Stimulated activated CD4-positive, alpha-beta T cell treated with anti-CD3 and anti-CD28 coated beads, Interleukin-1b, Interleukin-23, amount 100 ng/mL, for 48 hours (primary cell): ENCODE measurements around the gene GOLM1.

Experiments
- DNase-seq: peaks from one replicate; pipeline ENCODE4 v3.0.0-alpha.2; 2020

The GOLM1 gene

DNA sequence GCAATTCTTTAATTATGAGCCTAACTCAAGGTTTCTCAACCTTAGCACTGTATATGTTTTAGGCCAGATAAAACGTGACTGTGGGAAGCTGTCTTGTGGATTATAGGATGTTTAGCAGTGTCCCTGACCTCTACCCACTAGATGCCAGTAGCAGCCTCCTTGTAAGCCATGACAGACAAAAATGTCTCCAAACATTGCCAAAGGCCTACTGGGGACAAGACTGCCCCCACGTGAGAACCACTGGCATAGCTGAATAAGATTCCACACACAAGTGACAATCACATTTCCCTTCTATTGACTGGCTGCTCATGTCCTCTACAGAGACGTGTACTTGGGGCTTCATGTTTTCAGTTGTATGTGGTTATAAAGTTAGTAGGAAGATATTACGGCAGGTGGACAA, 55.4 kb downstream of the GOLM1 start:
- DNase-seq, result no peak

DNA sequence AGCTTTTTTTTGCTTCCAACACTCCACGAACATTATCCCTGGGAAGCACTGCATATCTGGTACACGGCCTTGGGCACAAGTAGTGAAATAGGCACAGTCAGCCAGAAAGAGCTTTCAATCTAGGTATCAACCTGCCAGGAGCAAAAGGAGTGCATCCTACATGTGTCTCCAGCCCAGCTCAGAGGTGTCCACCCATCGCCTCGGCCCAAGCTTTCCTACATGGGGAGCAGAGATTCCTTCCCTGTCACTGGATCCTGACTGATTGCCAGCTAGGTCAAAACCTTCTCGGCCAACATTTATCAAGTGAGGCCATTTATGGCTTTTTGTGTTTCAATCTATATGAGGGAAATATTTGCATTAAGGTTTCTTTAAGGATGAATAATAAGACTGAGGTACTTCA, 55.8 kb downstream of the GOLM1 start:
- DNase-seq, result no peak

DNA sequence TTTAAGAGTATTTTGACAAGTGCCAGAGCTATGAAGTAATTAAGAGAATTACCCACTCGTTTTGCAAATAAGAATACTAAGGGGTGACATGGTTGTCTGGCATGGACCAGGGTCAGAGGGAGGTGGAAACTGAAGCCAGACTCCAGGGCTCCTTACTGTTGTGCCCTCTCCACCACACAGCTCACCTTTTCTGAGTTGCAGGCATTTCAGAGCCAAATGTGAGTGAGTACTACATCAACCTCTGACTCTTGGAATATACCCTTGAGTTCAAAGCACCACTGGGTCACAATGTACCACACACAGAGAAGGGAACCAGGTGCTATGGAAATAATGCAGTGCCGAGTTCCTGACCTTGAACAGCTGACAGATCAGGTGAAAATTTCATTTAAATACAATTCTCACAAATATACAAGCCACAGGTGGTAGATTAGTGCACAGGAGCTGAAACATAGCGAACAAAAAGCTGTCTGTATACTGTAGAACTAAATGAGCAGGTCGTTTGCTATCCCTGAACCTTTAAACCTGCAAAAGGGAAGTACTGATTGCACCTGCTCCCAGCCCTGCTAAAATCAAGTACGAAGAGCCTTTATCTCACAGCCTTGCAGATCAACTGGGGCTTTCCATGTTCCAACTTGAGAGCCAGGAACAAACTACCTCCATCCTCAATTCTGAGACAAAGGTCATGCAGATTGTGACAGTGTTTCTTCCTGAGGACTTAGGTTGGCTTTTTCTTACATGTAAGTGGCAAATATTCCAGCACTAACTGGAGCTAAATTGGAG, 57.0 kb downstream of the GOLM1 start:
- no peak for DNase-seq

DNA sequence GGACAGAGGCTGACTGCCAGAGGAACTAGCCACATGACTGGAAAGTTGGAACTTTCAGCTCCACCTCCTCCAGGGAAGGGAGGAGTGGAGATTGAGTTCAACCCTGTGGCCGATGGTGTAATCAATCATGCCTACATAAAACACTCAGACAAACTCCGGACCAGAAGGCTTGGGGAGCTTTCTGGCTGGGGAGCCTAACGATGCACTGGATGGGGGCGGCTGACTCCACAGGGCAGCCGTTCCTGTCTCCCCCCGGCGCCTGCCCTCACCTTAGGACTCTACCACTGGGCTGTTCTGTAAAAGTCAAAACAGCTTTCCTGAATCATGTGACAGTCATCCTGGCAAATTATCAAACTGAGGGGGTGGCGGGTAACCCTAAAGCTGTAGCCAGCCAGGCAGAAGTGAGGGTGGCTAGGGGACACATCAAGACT, 58.0 kb downstream of the GOLM1 start:
- DNase-seq, result no peak

DNA sequence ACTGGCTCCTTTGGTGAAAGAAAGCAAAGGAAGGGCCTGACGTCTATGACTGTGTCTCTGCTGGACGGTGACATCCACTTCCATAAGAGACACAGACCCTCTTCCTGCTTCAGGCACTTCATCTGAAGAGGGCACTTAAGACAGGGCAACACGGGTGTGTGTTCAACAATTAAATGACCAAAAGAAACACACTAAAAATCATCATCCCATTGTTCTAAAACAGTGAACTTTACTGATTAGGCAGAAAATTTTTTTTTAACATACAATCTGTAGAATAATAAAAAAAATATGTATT, 58.5 kb downstream of the GOLM1 start:
- no peak for DNase-seq

DNA sequence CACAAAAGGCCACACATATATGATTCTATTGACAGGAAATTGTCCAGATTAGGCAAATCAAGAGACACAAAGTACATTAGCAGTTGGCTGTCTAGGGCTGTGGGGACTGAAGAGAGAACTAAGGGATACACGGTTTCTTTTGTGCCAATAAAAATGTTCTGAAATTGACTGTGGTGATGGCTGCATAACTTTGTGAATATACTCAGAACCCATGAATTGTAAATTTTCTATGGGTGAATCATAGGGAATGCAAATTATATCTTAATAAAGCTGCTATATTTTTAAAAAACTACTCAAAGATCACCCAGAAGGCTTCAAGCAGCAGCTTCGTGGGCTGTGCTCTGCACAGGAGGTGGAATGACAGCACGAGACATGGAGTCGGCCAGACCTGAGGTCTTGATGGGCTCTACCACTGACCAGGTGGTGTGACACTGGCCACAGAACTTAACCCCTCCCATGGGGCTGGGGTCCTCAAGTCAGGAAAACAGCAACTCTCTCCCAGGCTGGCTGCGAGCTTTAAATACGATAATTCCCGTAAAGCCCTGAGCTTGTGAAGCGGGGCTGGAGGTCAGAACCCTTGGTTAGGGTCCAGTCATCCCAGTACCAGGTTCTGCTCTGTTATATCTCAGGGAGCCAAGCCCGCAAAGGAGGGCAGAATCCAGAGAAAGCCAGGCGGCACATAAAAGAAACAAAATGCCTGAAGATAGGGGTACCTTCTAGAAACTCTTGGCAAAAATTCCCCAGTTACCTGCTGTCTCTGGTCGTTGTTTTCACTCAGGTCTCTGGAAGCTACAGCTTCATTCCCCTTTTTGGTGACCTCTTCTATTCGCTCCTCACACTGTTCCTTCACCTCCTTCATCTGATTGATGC, 59.1 kb downstream of the GOLM1 start:
- no peak for DNase-seq

DNA sequence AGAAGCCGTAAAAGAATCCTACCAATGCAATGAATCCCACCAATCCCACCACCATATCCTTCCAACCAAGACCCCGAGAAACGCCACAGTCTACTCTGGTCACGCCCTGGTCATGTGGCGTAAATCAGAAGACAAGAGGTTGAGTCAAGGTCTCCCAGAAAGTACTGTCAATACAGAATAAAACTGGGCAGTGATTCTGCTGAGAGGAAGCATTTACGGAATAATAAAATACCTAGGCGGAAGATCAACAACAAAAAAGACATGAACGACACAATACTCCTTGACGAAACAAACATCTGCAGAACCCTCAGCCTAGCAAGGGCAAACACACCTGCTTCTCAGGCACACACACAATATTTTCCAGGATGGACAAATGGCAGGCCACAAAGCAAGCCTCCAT, 62.8 kb downstream of the GOLM1 start:
- no peak for DNase-seq

DNA sequence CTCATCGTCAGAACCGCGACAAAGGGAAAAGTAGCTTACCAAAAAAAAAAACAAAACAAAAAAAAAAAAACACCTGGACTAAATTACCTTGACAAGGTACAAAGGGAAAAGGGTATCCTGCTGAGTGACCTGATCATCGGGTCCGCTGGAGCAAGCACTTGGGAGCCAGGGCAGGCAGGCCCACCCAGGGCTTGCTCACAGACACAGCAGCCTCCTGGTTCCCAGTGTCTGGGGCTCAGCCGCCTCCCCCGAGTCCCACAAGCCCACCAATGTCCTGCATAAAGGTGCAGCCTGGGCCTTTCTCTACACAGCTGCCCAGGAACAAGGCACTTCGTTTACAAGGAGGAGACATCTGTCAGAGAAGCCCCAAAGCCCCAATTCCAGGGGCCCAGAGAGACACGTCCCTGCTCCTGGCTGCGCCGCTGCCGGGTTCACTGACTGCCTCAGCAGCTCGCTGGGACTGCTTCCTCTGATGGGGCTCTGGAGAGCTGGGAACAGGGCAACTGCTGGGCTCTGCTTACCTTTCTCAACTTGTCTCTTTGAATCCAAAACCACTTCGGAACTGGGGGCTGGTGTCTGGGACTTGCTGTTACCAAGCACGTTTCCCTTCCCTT, 63.4 kb downstream of the GOLM1 start:
- DNase-seq, result no peak

DNA sequence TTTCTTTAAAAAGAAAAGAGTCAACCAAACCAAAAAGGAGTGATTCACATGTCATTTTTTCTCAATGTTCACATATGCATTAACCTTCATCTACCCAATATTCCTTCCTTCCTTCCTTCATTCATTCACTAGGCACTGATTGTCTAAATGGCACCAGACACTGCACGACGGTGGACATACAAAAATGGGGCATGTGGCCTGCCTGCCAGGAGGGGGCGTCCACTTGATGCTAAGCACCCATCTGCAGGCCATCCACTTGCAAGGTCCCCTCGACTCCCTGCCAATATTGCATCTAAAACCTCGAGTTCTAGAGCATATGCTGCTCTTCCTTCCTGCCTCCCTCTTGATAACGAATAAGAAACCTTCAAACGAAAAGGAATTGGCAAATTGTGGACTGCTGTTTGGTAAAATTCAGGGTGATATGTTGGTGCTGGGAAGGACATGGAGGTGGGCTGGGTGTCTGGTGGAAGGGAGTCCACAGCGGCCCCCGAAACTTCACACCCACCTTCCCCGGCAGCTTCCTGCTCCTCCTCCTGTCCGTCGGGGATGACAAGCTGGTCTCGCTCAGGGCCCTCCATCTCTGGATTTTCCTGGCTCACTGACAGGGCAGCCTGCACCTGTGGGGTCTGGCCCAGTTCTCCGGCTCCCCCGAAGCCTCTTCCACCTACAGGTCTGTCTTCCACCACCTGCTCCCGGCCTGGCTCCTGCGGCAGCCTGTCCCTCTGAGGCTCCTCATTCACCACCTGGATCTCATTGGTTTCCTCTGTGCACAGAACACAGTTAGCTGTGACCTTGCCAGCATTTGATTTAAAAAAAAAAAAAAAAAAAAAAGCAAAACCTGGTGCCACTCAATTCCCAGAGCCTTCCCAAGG, 64.3 kb downstream of the GOLM1 start:
- no peak for DNase-seq

DNA sequence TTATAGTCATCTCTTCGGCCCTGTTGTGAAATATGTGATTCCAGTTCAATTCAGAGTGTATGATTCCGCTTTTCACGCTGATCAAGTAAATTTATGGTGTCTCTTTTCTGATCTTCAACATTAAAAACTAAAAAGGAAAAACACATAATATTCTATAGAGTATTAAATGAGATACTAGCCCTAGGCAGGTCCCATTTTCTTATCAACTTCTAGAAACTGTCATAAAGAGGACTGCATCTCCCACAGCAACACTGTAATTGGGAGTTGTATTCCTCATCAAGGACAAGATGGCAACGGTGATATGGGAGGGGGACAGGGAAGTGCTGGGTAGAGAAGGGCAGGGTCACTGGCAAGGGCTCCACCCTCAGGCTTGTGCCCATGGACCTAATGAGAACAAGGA, 71.6 kb downstream of the GOLM1 start:
- DNase-seq, result no peak

DNA sequence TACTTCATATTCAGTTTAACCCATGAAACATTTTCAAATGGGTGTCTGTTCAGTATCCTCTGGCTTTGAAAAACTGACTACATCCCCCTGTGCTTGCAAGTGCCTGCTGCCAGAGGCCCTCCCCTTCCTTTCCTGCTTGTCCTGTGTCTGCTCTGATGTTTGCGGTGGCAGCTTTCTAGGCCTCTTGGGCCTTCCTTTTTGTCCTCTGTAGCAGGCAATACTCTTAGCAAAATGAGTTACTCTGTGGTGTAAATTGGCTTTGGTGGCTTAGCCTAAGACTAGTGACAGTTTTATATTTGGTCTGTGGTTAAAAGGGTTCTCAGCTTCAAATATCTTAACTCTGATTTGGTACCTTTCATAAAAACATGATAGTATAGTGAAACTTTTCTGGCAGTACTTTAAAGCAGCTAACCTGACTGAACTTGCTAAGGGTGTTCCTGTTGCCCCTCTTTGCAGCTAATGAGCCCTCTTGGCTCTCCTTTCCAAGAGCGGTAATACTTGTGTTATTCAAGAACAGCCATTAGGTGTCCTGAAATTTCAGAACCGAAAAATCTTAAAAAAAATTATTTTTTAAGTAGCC, 76.6 kb downstream of the GOLM1 start:
- DNase-seq, result no peak

DNA sequence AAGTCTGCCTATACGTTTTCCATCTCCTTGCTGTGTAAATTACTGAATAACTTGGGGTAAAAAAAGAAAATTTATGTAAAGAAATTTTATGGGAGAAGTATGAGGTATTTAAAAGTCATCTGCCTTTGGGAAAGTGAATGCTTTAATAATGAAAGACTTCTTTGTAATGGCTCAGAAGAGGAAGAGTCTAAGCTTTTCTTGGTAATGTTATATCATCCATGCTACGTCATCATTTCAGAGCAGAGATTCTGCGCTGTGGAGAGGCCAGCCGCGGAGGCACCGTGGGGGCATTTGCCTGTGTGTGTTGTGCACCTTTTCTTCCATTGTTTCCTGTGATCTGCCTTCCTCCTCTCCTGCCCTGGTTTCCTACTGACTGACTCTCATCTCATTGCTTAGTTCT, 78.2 kb downstream of the GOLM1 start:
- no peak for DNase-seq

DNA sequence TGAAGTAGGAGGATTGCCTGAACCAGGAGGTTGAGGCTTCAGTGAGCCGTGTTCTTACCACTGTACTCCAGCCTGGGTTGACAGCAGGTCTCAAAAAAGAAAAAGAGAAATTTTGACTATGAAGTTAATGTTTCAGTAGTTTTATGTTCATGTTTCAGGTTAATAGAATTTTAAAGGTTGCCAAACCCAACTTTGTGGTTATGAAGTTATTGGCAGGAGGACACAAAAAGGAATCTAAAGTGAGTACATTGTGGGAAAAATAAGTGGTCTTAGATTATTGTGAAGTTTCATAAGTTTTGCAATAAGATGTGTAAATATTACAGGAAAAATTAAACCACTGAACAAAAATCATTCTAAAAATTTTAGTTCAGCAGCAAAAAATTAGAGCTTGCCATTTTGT, 78.6 kb downstream of the GOLM1 start:
- DNase-seq, result no peak

DNA sequence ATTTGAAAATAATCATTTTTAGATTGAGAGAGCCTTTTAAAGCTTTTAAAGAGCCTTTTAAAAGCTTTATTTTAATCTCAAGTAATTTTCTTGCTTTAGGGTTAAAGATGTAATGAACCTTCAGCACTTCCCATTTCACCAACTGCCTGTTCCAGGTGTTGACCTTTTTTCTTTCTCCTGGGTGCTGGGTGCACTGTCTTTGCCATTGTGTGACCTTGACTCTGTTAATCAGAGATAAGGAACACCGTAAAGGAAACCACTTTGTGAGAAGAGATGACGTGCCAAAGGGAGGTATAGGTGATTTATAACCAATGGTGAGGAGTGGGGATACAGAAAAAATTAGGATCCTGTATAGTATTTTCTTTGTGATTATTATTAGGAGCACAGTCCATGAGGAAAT, 90.2 kb downstream of the GOLM1 start:
- no peak for DNase-seq

DNA sequence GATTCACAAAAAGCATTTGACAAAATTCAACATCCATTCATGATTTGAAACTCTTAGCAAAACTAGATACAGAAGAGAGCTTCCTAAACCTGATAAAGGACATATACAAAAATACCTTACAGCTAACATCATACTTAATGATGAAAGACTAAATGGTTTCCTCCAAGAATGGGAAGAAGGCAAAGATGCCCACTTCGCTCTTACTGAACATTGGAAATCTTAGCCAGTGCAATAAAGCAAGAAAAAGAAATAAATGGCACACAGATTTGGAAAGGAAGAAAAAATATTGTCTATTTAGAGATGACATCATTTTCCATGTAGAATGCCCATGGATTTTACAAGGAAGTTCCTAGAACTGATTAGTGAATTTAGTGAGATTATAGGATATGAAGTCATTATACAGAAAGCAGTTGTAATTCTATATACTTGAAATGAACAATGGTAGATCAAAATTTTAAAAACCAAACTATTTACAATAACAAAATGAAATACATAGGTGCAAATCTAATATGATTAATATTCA, 94.0 kb downstream of the GOLM1 start:
- DNase-seq, result no peak

DNA sequence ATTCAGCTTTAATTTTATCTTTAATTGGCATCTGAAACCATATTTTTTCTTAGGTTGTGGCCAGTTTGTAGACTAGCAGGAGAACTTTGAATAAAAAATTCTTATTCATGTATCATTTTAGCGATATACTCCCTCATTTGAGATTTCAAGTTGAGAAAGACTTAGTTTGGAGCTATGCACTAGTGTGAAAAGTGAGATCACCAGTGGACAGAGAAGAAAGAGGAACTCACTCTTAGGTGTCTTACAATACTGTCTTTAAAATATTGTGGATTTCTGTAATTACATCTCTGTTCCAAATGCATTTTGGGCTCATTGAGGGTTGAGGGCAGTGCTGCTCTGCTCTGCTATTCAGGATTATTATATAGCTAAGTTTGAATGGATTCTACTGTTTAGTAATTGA, 103.8 kb downstream of the GOLM1 start:
- no peak for DNase-seq

DNA sequence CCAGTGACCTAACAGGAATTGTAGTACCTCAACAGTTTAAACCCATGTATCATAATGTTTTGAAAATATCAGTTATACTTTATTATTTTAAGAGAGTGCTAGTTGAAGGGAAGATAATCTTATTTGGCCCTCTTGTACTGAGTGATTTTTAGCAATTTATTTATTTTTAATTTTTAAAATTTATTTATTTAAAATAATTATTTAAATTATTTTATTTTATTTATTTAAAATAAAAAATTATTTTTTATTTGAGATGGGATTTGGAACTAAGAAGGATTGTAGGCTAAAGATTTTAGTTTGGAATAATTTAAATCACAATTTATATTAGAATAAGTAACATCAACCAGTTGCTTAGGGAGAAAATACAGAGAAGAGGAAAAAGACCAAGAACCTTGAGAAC, 104.3 kb downstream of the GOLM1 start:
- DNase-seq, result no peak

DNA sequence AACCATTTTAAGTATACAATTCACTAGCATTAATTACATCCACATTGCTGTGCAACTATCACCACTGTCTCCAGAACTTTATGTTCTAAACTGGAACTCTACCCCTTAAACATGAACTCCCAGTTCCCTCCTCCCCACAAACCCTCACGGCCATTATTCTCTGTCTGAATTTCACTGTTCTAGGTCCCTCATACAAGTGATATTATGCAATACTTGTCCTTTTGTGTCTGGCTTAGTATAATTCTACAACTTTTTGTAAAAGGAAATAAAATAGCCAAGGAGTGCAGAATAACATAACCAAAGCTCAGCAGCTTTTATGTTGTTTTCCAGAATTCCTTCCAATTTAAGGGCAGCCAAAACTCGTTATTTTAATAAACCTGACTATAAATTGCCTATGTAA, 105.2 kb downstream of the GOLM1 start:
- DNase-seq, result no peak

DNA sequence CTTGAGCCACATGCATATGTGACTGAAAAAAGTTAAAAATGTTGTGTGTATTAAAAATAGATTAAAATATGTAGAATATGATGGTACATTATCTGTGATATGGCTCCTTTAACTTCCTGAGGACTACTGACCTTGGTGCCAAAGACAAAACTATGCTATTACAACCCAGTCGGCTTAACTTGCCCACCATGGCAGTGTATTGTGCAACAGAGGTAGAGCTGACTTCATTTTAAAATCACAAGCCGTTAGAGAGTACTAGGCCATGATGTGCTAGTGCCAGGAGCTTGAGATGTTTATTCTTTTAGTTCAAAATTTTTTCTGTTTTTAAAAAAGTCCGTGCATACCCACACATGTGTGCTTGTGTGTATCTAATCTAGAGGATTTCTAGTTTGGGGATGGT, 112.1 kb downstream of the GOLM1 start:
- no peak for DNase-seq

DNA sequence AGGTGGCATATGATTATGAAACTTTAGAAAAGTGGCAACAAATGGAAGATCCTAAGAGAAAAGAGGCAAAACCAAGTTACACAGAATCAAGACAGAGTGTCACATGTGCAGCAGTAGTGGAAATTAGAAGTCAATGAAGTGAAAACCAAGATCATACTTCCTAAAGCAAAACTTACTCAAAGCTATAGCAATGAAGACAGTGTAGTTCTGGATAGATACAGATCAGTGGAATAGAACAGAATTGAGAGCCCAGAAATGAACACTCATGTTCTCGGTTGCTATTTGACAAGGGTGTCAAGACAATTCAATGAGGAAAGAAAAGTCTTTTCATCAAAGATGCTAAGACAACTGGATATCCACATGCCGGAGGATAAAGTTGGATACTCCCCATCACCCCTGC, 114.9 kb downstream of the GOLM1 start:
- DNase-seq, result no peak

DNA sequence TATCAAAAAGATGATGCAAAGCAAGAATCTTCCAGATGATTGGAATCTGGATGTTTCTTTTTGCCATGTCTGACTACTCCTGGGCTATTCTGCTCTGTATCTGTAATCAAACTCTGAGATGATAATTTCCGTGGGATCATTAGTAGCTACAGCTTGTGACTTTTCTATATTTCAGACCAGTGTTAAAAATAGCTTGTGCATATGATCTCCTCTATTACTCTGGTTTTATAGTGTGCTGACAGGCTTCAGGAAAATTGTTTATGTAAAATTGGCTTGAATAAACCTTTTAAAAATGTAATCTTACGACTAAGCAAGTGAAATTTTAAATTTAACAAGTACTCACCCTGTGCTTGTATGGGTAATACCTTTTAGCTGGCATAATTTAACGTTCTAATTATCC, 118.0 kb downstream of the GOLM1 start:
- no peak for DNase-seq

DNA sequence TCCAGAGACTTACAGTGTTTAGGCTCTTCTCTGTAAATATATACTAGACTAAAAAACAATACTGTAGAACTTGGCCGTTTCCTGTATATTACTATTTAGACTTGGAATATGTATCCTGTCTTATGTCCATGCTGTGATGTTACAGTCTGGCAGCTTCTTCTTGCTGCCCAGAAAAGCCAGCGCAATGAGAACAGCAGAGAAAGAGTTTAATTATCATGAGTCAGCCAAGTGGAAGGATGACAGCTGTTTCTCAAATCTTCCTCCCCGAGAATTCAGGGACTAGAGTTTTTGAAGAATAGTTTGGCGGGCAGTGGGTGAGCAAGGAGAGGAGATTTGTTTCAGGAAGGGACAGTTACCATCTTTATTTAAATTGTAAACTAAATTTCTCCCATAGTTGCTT, 120.9 kb downstream of the GOLM1 start:
- DNase-seq, result no peak
